ENCODE measurements around the gene ANKHD1. TPM values are rescaled to one million over a fixed set of nuclear protein-coding genes. Genes with fewer than 3 reads are reported as not detected.

ANKHD1 gene
- total RNA-seq, 1 experiment from 2014 or later: 130 TPM

- no peaks in the 10 kb centered on the region for H3K36me3 Mint-ChIP-seq (ENCODE audit: insufficient read depth, unreplicated experiment)
- no peak overlapping the region for H3K27ac Mint-ChIP-seq (ENCODE audit: unreplicated experiment)
- H3K36me3 ChIP-seq (ENCODE audit: control insufficient read depth, insufficient read depth, low read length): no peaks in the 10 kb centered on the region
- no peaks in the 10 kb centered on the region for H3K9me3 ChIP-seq
- intact Hi-C loops (cut with micrococcal nuclease; ENCODE audit: unreplicated experiment): loop anchor here (1.0 to 5.0 kb wide), 5 partner anchors 28 to 347 kb away; partner anchors contain the start of genes ANKHD1, EIF4EBP3 and WDR55
- H3K4me1 ChIP-seq: no peaks in the 10 kb centered on the region
- DNase-seq: peak; percentile 76 to 78
- no peaks in the 10 kb centered on the region for H3K9me3 Mint-ChIP-seq (ENCODE audit: unreplicated experiment)
- H3K4me3 Mint-ChIP-seq (ENCODE audit: unreplicated experiment): no peak overlapping the region
- TF ChIP-seq, protein P1, sequence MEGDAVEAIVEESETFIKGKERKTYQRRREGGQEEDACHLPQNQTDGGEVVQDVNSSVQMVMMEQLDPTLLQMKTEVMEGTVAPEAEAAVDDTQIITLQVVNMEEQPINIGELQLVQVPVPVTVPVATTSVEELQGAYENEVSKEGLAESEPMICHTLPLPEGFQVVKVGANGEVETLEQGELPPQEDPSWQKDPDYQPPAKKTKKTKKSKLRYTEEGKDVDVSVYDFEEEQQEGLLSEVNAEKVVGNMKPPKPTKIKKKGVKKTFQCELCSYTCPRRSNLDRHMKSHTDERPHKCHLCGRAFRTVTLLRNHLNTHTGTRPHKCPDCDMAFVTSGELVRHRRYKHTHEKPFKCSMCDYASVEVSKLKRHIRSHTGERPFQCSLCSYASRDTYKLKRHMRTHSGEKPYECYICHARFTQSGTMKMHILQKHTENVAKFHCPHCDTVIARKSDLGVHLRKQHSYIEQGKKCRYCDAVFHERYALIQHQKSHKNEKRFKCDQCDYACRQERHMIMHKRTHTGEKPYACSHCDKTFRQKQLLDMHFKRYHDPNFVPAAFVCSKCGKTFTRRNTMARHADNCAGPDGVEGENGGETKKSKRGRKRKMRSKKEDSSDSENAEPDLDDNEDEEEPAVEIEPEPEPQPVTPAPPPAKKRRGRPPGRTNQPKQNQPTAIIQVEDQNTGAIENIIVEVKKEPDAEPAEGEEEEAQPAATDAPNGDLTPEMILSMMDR (IDR thresholded peaks at IDR 0.05; ENCODE audit: insufficient read depth in 1 of 2, low read depth in 1 of 2, low read length in 1 of 2, severe bottlenecking in 1 of 2, unreplicated experiment in 1 of 2): peak; percentile 86
- no TSS peak for BruUV-seq (replicated peaks)
- POLR2A ChIA-PET: interaction anchor here (0.7 kb wide), 1 partner anchor 29 kb away, joined by 3 read pairs; the partner anchor contains the start of gene ANKHD1
- CTCF ChIA-PET: interaction anchor here (0.6 to 2.0 kb wide), 18 partner anchors 10 to 347 kb away, joined by 3 to 11 read pairs (median 4); partner anchors contain the start of genes ANKHD1, EIF4EBP3, HARS1 and HBEGF
- H3K27me3 ChIP-seq (replicated peaks; ENCODE audit: control insufficient read depth, insufficient read depth, low read length): no peaks in the 10 kb centered on the region
- peaks cover 16% of the 10 kb centered on the region for H3K4me1 Mint-ChIP-seq (ENCODE audit: low read depth, unreplicated experiment)
- H3K4me3 ChIP-seq (ENCODE audit: low read depth, low read length): no peak overlapping the region
- H3K27me3 Mint-ChIP-seq (ENCODE audit: insufficient read depth, unreplicated experiment): no peaks in the 10 kb centered on the region
These were observed 28.6 kb upstream of the ANKHD1 start for GRCh38 chr5:140372971-140373487.

GRCh38 chr5:140381351-140381750 is 20.3 kb upstream of the ANKHD1 start:
- no peaks in the 10 kb centered on the region for H3K4me1 ChIP-seq
- no peaks in the 10 kb centered on the region for H3K9me3 Mint-ChIP-seq (ENCODE audit: unreplicated experiment)
- TF ChIP-seq, protein P1 (IDR thresholded peaks at IDR 0.05; ENCODE audit: insufficient read depth in 1 of 2, low read depth in 1 of 2, low read length in 1 of 2, severe bottlenecking in 1 of 2, unreplicated experiment in 1 of 2): no peak
- H3K27me3 ChIP-seq (replicated peaks; ENCODE audit: control insufficient read depth, insufficient read depth, low read length): no peaks in the 10 kb centered on the region
- no peak overlapping the region for H3K4me3 ChIP-seq (ENCODE audit: low read depth, low read length)
- CTCF ChIA-PET: no interaction called here
- H3K4me3 Mint-ChIP-seq (ENCODE audit: unreplicated experiment): no peak overlapping the region
- no peak overlapping the region for H3K27ac Mint-ChIP-seq (ENCODE audit: unreplicated experiment)
- no peaks in the 10 kb centered on the region for H3K9me3 ChIP-seq
- H3K36me3 ChIP-seq (ENCODE audit: control insufficient read depth, insufficient read depth, low read length): no peaks in the 10 kb centered on the region
- no peaks in the 10 kb centered on the region for H3K4me1 Mint-ChIP-seq (ENCODE audit: low read depth, unreplicated experiment)
- intact Hi-C loops (cut with micrococcal nuclease; ENCODE audit: unreplicated experiment): no loop called here
- POLR2A ChIA-PET: interaction anchor here (0.6 kb wide), 1 partner anchor 338 kb away, joined by 6 read pairs; no protein-coding TSS in a partner anchor
- H3K36me3 Mint-ChIP-seq (ENCODE audit: insufficient read depth, unreplicated experiment): no peaks in the 10 kb centered on the region
- BruUV-seq (replicated peaks): no TSS peak
- DNase-seq: no peak
- no peaks in the 10 kb centered on the region for H3K27me3 Mint-ChIP-seq (ENCODE audit: insufficient read depth, unreplicated experiment)

DNA sequence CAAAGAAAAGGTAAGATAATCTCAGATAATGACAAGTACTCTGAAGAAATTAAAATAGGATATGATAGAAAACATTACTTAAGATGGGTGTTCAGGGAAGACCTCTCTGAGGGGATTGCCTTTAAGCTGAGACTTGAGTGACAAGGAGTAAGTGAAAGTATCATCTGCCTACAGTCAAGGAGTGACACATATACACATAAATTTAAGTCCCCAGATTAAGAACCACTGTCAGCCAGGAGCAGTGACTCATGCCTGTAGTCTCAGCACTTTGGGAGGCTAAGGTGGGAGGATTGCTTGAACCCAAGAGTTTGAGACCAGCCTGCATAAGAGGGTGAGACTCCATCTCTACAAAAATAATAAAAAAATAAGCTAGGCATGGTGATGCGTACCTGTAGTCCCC is 19.7 kb upstream of the ANKHD1 start:
- Mint-ChIP-seq H3K9me3 (ENCODE audit: unreplicated experiment) (no peaks in the 10 kb centered on the region), H3K36me3 (ENCODE audit: insufficient read depth, unreplicated experiment) (no peaks in the 10 kb centered on the region), H3K4me3 (ENCODE audit: unreplicated experiment) (no peak overlapping the region), H3K27ac (ENCODE audit: unreplicated experiment) (no peak overlapping the region), H3K4me1 (ENCODE audit: low read depth, unreplicated experiment) (no peaks in the 10 kb centered on the region), H3K27me3 (ENCODE audit: insufficient read depth, unreplicated experiment) (no peaks in the 10 kb centered on the region)
- Histone ChIP-seq H3K4me3 (ENCODE audit: low read depth, low read length) (no peak overlapping the region), H3K36me3 (ENCODE audit: control insufficient read depth, insufficient read depth, low read length) (no peaks in the 10 kb centered on the region), H3K9me3 (no peaks in the 10 kb centered on the region), H3K27me3 (replicated peaks; ENCODE audit: control insufficient read depth, insufficient read depth, low read length) (no peaks in the 10 kb centered on the region), H3K4me1 (no peaks in the 10 kb centered on the region)
- no peak for DNase-seq
- ChIA-PET POLR2A (no interaction called here), CTCF (no interaction called here)
- intact Hi-C loops (cut with micrococcal nuclease; ENCODE audit: unreplicated experiment): no loop called here
- TF ChIP-seq, protein P1 (IDR thresholded peaks at IDR 0.05; ENCODE audit: insufficient read depth in 1 of 2, low read depth in 1 of 2, low read length in 1 of 2, severe bottlenecking in 1 of 2, unreplicated experiment in 1 of 2): no peak
- BruUV-seq (replicated peaks): no TSS peak
